CD4-positive, alpha-beta T cell treated with Interleukin-10 for 1 hour (primary cell): ENCODE data around the gene KLF2.

ENCODE experiments used
- DNase-seq: peaks from one replicate; pipeline ENCODE4 v3.0.0-alpha.2; 2020

The KLF2 gene

GRCh38 chr19:16365300-16365996, 40.8 kb downstream of the KLF2 start:
- no peak for DNase-seq

- no peak for DNase-seq
Observed at GRCh38 chr19:16366056-16366432, 41.4 kb downstream of the KLF2 start.

- DNase-seq, result peak; percentile 67
Observed at GRCh38 chr19:16366433-16367260, 42.0 kb downstream of the KLF2 start.

GRCh38 chr19:16367261-16367683, 42.6 kb downstream of the KLF2 start:
- DNase-seq, result peak; percentile 80

GRCh38 chr19:16368385-16369305, 44.0 kb downstream of the KLF2 start:
- DNase-seq, result peak; percentile 79

GRCh38 chr19:16369306-16369663, 44.7 kb downstream of the KLF2 start:
- no peak for DNase-seq

- peak; percentile 88 for DNase-seq
Observed at GRCh38 chr19:16369664-16370576, 45.3 kb downstream of the KLF2 start.

GRCh38 chr19:16370641-16371391, 46.2 kb downstream of the KLF2 start:
- peak; percentile 50 for DNase-seq

GRCh38 chr19:16371540-16371986, 46.9 kb downstream of the KLF2 start:
- peak; percentile 94 for DNase-seq

- DNase-seq, result no peak
Observed at GRCh38 chr19:16372065-16372915, 47.7 kb downstream of the KLF2 start.

- DNase-seq, result no peak
Observed at GRCh38 chr19:16373079-16373478, 48.5 kb downstream of the KLF2 start.

- DNase-seq, result no peak
Observed at GRCh38 chr19:16373532-16373931, 48.9 kb downstream of the KLF2 start.

GRCh38 chr19:16373989-16374388, 49.4 kb downstream of the KLF2 start:
- no peak for DNase-seq

- DNase-seq, result no peak
Observed at GRCh38 chr19:16374436-16374835, 49.8 kb downstream of the KLF2 start.

- DNase-seq, result no peak
Observed at GRCh38 chr19:16375157-16375935, 50.7 kb downstream of the KLF2 start.

GRCh38 chr19:16375936-16376185, 51.2 kb downstream of the KLF2 start:
- no peak for DNase-seq

- no peak for DNase-seq
Observed at GRCh38 chr19:16376241-16376640, 51.6 kb downstream of the KLF2 start.

- peak; percentile 37 for DNase-seq
Observed at GRCh38 chr19:16376649-16377048, 52.0 kb downstream of the KLF2 start.

- DNase-seq, result no peak
Observed at GRCh38 chr19:16377521-16377920, 52.9 kb downstream of the KLF2 start.
